ENCODE measurements around the gene GTF2F1. TPM values are rescaled to one million over a fixed set of nuclear protein-coding genes. Genes with fewer than 3 reads are reported as not detected.
"Not testable (repeated sequence)": the region's sequence is repeated elsewhere in the genome, so short reads cannot be mapped to it uniquely, and the experiment has no call there.

The GTF2F1 gene
- total RNA-seq, 1 donor from 2014 or later = 67.9 TPM

DNA sequence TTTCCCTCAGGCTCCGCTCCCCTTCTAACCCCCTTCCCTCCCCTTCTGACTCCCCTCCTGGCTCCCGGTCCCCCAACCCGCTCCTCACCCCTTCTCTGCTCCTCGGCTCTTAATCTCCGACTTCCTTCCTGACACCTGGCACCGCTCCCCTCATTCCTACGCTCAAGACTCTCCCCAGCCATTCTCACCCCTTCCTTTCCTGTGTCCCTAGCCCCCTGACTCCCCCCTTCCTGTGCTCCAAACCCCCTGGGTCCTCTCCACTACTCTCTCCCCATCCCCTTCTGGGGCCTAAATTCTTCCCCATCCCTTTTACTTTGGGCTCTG is 31.0 kb downstream of the GTF2F1 start:
- TF ChIP-seq, protein P1, sequence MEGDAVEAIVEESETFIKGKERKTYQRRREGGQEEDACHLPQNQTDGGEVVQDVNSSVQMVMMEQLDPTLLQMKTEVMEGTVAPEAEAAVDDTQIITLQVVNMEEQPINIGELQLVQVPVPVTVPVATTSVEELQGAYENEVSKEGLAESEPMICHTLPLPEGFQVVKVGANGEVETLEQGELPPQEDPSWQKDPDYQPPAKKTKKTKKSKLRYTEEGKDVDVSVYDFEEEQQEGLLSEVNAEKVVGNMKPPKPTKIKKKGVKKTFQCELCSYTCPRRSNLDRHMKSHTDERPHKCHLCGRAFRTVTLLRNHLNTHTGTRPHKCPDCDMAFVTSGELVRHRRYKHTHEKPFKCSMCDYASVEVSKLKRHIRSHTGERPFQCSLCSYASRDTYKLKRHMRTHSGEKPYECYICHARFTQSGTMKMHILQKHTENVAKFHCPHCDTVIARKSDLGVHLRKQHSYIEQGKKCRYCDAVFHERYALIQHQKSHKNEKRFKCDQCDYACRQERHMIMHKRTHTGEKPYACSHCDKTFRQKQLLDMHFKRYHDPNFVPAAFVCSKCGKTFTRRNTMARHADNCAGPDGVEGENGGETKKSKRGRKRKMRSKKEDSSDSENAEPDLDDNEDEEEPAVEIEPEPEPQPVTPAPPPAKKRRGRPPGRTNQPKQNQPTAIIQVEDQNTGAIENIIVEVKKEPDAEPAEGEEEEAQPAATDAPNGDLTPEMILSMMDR (IDR thresholded peaks at IDR 0.05) = no peak
- peaks cover 4 to 7% of the 10 kb centered on the region in 2 donors for H3K4me1 ChIP-seq
- intact Hi-C loops (cut with DNase I) = no loop called here
- no peaks in the 10 kb centered on the region for H3K9me3 ChIP-seq
- peak overlapping the region; percentile 68 to 99 for H3K4me3 ChIP-seq
- no peak for DNase-seq (ENCODE audit: low spot score in 2 of 2)
- H3K27ac ChIP-seq = peak overlapping the region; percentile 80 to 91
- no peaks in the 10 kb centered on the region for H3K27me3 ChIP-seq
- peaks cover 23 to 31% of the 10 kb centered on the region in 2 donors for H3K36me3 ChIP-seq

DNA sequence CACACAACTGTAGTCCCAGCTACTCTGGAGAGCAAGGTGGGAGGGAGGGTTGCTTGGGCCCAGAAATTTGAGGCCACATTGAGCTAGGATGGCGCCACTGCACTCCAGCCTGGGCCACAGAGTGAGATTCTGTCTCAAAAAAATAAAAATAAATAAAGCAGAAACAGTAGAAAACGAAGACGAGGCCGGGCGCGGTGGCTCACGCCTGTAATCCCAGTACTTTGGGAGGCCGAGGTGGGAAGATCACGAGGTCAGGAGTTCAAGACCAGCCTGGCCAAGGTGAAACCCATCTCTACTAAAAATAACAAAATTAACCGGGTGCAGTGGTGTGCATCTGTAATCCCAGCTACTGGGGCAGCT is 32.1 kb downstream of the GTF2F1 start:
- intact Hi-C loops (cut with DNase I) = loop anchor here (1.0 kb wide), 2 partner anchors 12 to 32 kb away; partner anchors contain the start of gene GTF2F1
- Histone ChIP-seq H3K4me3 (peak overlapping the region; percentile 68 to 99), H3K36me3 (peaks cover 12 to 19% of the 10 kb centered on the region in 2 donors), H3K27ac (peak overlapping the region in 1 of 2 donors; percentile 91)
- H3K27me3 ChIP-seq; DNase-seq (ENCODE audit: low spot score in 2 of 2); H3K9me3 ChIP-seq; H3K4me1 ChIP-seq: not testable (repeated sequence)

DNA sequence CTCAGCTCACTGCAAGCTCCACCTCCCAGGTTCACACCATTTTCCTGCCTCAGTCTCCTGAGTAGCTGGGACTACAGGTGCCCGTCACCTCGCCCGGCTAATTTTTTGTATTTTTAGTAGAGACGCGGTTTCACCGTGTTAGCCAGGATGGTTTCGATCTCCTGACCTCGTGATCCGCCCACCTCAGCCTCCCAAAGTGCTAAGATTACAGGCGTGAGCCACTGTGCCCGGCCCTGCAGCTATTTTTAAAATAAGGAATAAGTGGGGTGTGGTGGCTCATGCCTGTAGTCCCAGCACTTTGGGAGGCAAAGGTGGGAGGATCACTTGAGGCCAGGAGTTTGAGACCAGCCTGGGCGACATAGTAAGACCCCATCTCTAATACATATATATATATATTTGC is 32.5 kb downstream of the GTF2F1 start:
- H3K4me3 ChIP-seq; H3K27me3 ChIP-seq; H3K9me3 ChIP-seq; H3K4me1 ChIP-seq; DNase-seq (ENCODE audit: low spot score in 2 of 2); H3K27ac ChIP-seq; intact Hi-C loops (cut with DNase I): not testable (repeated sequence)
- peaks cover 8 to 15% of the 10 kb centered on the region in 2 donors for H3K36me3 ChIP-seq

DNA sequence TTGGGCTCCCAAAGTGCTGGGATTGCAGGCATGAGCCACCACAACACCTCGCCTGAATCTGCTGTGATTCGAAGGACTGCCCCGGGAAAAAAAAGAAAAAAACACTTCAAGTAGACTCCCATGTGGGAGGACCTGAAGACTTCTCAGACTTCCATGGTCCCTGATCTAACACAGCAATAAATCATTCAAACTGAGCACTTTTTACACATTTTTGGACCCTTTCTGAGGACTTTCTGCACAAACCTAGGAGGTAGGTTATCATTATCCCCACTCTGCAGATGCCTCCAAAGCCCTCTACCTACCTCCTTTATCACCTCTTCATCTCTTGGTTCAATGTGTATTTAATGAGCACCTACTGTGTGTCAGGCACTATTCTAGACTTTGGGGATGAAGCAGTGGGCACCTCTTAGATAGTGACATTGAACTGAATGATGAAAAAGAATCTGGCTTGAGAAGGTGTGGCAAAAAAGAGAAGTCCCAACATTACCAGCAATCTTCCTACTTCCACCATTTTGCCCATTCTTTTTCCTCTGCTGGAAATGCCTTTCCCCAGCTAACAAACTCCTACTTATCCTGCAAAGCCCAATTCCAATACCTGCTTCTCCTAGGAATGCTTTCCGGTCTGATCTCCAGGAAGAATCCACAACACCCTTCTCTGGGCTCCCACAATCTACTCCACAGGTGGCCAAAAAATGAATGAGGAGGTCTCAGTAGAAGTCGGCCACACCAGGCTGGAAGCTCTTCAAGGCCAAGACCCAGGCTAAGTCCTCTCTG is 33.2 kb downstream of the GTF2F1 start:
- no peak overlapping the region for H3K4me3 ChIP-seq
- H3K27ac ChIP-seq = no peak overlapping the region
- TF ChIP-seq, protein P1 (IDR thresholded peaks at IDR 0.05) = no peak
- H3K4me1 ChIP-seq = peaks cover 4 to 7% of the 10 kb centered on the region in 2 donors
- H3K27me3 ChIP-seq = no peaks in the 10 kb centered on the region
- intact Hi-C loops (cut with DNase I) = loop anchor here (10.0 kb wide), 1 partner anchor 145 kb away; no protein-coding TSS in a partner anchor
- H3K36me3 ChIP-seq = peaks cover 5 to 9% of the 10 kb centered on the region in 2 donors
- DNase-seq (ENCODE audit: low spot score in 2 of 2) = no peak
- H3K9me3 ChIP-seq = no peaks in the 10 kb centered on the region

DNA sequence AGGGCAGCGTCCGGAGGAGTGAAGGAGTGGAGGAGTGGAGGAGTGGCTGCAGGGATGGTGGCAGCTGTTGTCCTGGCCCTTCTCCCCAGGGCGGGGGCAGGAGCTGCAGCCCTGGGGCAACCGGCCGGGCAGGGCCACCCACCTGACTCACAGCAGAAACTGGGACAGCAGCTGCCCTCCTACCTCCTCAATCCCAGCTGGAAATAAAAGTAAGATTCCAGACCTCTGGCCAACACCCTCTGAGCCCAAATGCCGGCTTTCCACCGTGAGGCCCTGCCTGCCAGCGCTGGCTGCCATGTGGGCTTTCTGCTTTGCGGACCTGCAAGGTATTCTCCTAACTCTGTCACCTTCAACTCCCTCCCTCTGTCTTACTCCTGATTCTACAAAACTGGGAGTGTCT is 35.0 kb downstream of the GTF2F1 start:
- Histone ChIP-seq H3K27ac (no peak overlapping the region), H3K9me3 (no peaks in the 10 kb centered on the region)
- intact Hi-C loops (cut with DNase I) = loop anchor here (10.0 kb wide), 1 partner anchor 143 kb away; no protein-coding TSS in a partner anchor

DNA sequence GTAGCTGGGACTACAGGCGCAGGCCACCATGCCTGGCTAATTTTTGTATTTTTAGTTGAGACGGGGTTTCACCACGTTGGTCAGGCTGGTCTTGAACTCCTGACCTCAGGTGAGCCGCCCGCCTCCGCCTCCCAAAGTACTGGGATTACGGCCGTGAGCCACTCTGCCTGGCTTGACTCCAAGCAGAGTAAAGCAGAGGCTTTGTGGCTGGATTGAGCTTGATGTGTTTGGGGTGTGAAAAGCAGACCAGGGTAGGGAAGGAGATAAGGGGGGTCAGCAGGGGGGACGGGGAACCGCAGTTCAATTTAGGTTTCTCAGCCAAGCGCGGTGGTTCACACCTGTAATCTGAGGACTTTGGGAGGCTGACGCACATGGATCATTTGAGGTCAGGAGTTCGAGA is 35.8 kb downstream of the GTF2F1 start:
- Histone ChIP-seq H3K27me3 (no peaks in the 10 kb centered on the region), H3K4me1 (peaks cover 0 to under 1% of the 10 kb centered on the region in 2 donors), H3K36me3 (no peaks in the 10 kb centered on the region), H3K27ac (no peak overlapping the region), H3K4me3 (no peak overlapping the region), H3K9me3 (no peaks in the 10 kb centered on the region)
- intact Hi-C loops (cut with DNase I) = loop anchor here (10.0 kb wide), 1 partner anchor 142 kb away; no protein-coding TSS in a partner anchor
- DNase-seq (ENCODE audit: low spot score in 2 of 2) = no peak
- TF ChIP-seq, protein P1 (IDR thresholded peaks at IDR 0.05) = no peak

More for the DNA sequence above, 35.0 kb downstream of the GTF2F1 start:
- no peaks in the 10 kb centered on the region for H3K36me3 ChIP-seq
- no peaks in the 10 kb centered on the region for H3K27me3 ChIP-seq
- no peak for DNase-seq (ENCODE audit: low spot score in 2 of 2)
- H3K4me1 ChIP-seq = peaks cover 4 to 7% of the 10 kb centered on the region in 2 donors
- H3K4me3 ChIP-seq = no peak overlapping the region
- TF ChIP-seq, protein P1 (IDR thresholded peaks at IDR 0.05) = no peak

DNA sequence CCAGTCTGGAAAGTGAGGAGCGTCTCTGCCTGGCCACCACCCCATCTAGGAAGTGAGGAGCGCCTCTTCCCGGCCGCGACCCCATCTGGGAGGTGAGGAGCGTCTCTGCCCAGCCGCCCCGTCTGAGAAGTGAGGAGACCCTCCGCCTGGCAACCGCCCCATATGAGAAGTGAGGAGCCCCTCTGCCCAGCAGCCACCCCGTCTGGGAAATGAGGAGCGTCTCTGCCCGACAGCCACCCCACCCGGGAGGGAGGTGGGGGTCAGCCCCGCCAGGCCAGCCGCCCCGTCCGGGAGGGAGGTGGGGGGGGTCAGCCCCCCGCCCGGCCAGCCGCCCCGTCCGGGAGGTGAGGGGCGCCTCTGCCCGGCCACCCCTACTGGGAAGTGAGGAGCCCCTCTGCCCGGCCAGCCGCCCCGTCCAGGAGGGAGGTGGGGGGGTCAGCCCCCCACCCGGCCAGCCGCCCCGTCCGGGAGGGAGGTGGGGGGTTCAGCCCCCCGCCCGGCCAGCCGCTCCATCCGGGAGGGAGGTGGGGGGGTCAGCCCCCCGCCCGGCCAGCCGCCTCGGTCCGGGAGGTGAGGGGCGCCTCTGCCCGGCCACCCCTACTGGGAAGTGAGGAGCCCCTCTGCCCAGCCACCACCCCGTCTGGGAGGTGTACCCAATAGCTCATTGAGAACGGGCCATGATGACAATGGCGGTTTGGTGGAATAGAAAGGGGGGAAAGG is 37.5 kb downstream of the GTF2F1 start:
- DNase-seq (ENCODE audit: low spot score in 2 of 2); H3K27me3 ChIP-seq; H3K36me3 ChIP-seq; H3K9me3 ChIP-seq; H3K4me1 ChIP-seq; H3K4me3 ChIP-seq; H3K27ac ChIP-seq: not testable (repeated sequence)
- intact Hi-C loops (cut with DNase I) = loop anchor here (10.0 kb wide), 1 partner anchor 141 kb away; no protein-coding TSS in a partner anchor
